A549 (cell line): ENCODE data around the gene CTCF. TPM values are rescaled to one million over a fixed set of nuclear protein-coding genes. Genes with fewer than 3 reads are reported as not detected.

Experiments used
- ATAC-seq, 2 experiments: fragments of 200-7000 bp in 1 of 2; fragments of >200 bp in 1 of 2; cut with Nextera tagmentation in 1 of 2; cut with Tn5 transposase in 1 of 2; 3 replicates each; pipeline versions ENCODE4 v1.8.0 to v1.9.1; 2018 to 2020; ENCODE audit warnings: mild to moderate bottlenecking in 1 of 2, moderate library complexity in 1 of 2
- CTCF ChIA-PET: fragments of 300-600 bp; sonication (Branson Sonifier 250); formaldehyde crosslinking; extraction: SDS; loops from one replicate; lab custom pipeline; 2021; ENCODE audit warnings: antibody characterized with exemption, inconsistent platforms; lab: Yijun Ruan, JAX
- POLR2A ChIA-PET: fragments of 350-600 bp; formaldehyde crosslinking; extraction: SDS; loops from one replicate; lab custom pipeline; 2021; ENCODE audit warnings: antibody characterized with exemption, inconsistent platforms; lab: Yijun Ruan, JAX
- DNase-seq, 2 experiments: peaks; one replicate each; pipeline versions ENCODE4 v3.0.0 to v3.0.0-alpha.2; 2011 to 2016; ENCODE audit warnings: low read depth in 1 of 2, low spot score in 1 of 2
- FAIRE-seq: peaks from 2 replicates; lab custom pipeline; 2011; peaks lifted over from hg19 to GRCh38; lab: Jason Lieb, UNC
- H3K27ac ChIP-seq, 2 experiments: fragments of >200 bp; sonication (Bioruptor Twin); formaldehyde crosslinking; 3 replicates each; pipeline ENCODE4 v1.5.1; 2016 to 2017
- H3K4me1 ChIP-seq: fragments of >200 bp; sonication (Bioruptor Twin); formaldehyde crosslinking; 3 replicates; pipeline ENCODE4 v1.6.1; 2016
- H3K4me2 ChIP-seq: fragments of >200 bp; sonication (Bioruptor Twin); formaldehyde crosslinking; 3 replicates; pipeline ENCODE4 v1.6.1; 2016
- H3K4me3 ChIP-seq: fragments of >200 bp; sonication (Bioruptor Twin); formaldehyde crosslinking; 3 replicates; pipeline ENCODE4 v1.5.1; 2016
- H3K9me3 ChIP-seq: fragments of >200 bp; sonication (Bioruptor Twin); formaldehyde crosslinking; 3 replicates; pipeline ENCODE4 v1.6.1; 2016
- CEBPB ChIP-seq, 2 experiments: fragments of >200 bp in 1 of 2; sonication (Bioruptor Twin) in 1 of 2; formaldehyde crosslinking in 1 of 2; IDR thresholded peaks; 2 replicates each; pipeline ENCODE4 v1.6.1; 2012 to 2016
- EP300 ChIP-seq, 2 experiments: fragments of >200 bp; sonication (Bioruptor Twin); formaldehyde crosslinking; IDR thresholded peaks; 2 replicates in 1 of 2; 3 replicates in 1 of 2; pipeline ENCODE4 v1.6.1; 2016 to 2017
- FOSB ChIP-seq: fragments of 250-450 bp; sonication (Bioruptor Pico); IDR thresholded peaks from 2 replicates; pipeline ENCODE4 v1.5.0; 2020; ENCODE audit warnings: mild to moderate bottlenecking, moderate library complexity
- FOSL2 ChIP-seq, 2 experiments: fragments of 450-650 bp in 1 of 2; fragments of >200 bp in 1 of 2; sonication (Bioruptor Twin) in 1 of 2; formaldehyde crosslinking; IDR thresholded peaks; 2 replicates each; pipeline versions ENCODE4 v1.5.0 to v1.6.1; 2016 to 2020; ENCODE audit warnings: mild to moderate bottlenecking in 1 of 2, moderate library complexity in 1 of 2
- HEYL ChIP-seq: fragments of 250-450 bp; sonication (Bioruptor Pico); IDR thresholded peaks from 2 replicates; pipeline ENCODE4 v1.8.0; 2021; ENCODE audit warnings: mild to moderate bottlenecking, moderate library complexity
- HOXB13 ChIP-seq: fragments of 250-450 bp; sonication (Bioruptor Pico); IDR thresholded peaks from 2 replicates; pipeline ENCODE4 v1.5.0; 2020; ENCODE audit warnings: low read depth, mild to moderate bottlenecking, moderate library complexity
- JUNB ChIP-seq: fragments of >200 bp; sonication (Bioruptor Twin); formaldehyde crosslinking; IDR thresholded peaks from 2 replicates; pipeline ENCODE4 v1.6.1; 2016
- KDM1A ChIP-seq: fragments of 200-600 bp; sonication (generic); IDR thresholded peaks from 2 replicates; pipeline ENCODE4 v1.6.1; 2016; ENCODE audit warnings: low read depth, mild to moderate bottlenecking
- MYC ChIP-seq: IDR thresholded peaks from 2 replicates; pipeline ENCODE4 v1.6.1; 2012; ENCODE audit warnings: mild to moderate bottlenecking, inconsistent platforms, low read length, improper control_type of control experiment, borderline replicate concordance
- POLR2AphosphoS2 ChIP-seq: conservative IDR thresholded peaks from 2 replicates; pipeline ENCODE4 v1.6.1; 2012; ENCODE audit warnings: low read length, improper control_type of control experiment, inconsistent platforms
- RCOR1 ChIP-seq: fragments of 150-350 bp; IDR thresholded peaks from 2 replicates; pipeline ENCODE4 v1.6.1; 2014; ENCODE audit warnings: antibody characterized with exemption, low read length, low read depth
- TFCP2L1 ChIP-seq: fragments of 250-450 bp; sonication (Bioruptor Pico); IDR thresholded peaks from 2 replicates; pipeline ENCODE4 v1.5.0; 2021; ENCODE audit warnings: mild to moderate bottlenecking
- ZC3H11A ChIP-seq: fragments of 450-650 bp; IDR thresholded peaks from 2 replicates; pipeline ENCODE4 v1.6.1; 2014; ENCODE audit warnings: antibody characterized with exemption, mild to moderate bottlenecking
- ZFP36 ChIP-seq: fragments of 450-650 bp; IDR thresholded peaks from 2 replicates; pipeline ENCODE4 v1.6.1; 2014; ENCODE audit warnings: borderline replicate concordance; ENCODE audit not compliant: partially characterized antibody
- ZNF302 ChIP-seq: fragments of 250-450 bp; sonication (Bioruptor Pico); IDR thresholded peaks from 2 replicates; pipeline ENCODE4 v1.9.0; 2021; ENCODE audit warnings: inconsistent platforms, mild to moderate bottlenecking, moderate library complexity
- ZSCAN20 ChIP-seq: fragments of 250-450 bp; sonication (Bioruptor Pico); IDR thresholded peaks from 2 replicates; pipeline ENCODE4 v1.8.0; 2022; ENCODE audit warnings: mild to moderate bottlenecking, moderate library complexity
- WGBS: methylation state at CpG from one replicate; pipeline ENCODE4 v1.1.6; 2017; ENCODE audit errors: missing lambda C conversion rate; 5-methylcytosine and 5-hydroxymethylcytosine counted together
- polyA plus RNA-seq, 4 experiments: library from polyadenylated mRNA; depleted of rRNA in 3 of 4; stranded (reverse); fragments of >200 nt; fragmentation: RNase III in 1 of 4; extraction: RNeasy Plus Mini Kit Qiagen cat#74134 plus additional on column Dnase treatment in 1 of 4; gene quantifications; 2 replicates in 3 of 4; 3 replicates in 1 of 4; pipeline ENCODE4 v1.2.3, GENCODE V29; 2011 to 2017
- TF ChIP-seq, protein P1 (sequence below): fragments of 200-600 bp; sonication (generic); IDR thresholded peaks from 2 replicates; pipeline ENCODE4 v1.6.1; 2016; ENCODE audit warnings: antibody characterized with exemption, mild to moderate bottlenecking, moderate library complexity
- TF ChIP-seq, protein P2 (sequence below): fragments of 250-450 bp; sonication (Bioruptor Pico); IDR thresholded peaks from 2 replicates; pipeline ENCODE4 v1.5.0; 2021; ENCODE audit warnings: mild to moderate bottlenecking, moderate library complexity, borderline replicate concordance
- TF ChIP-seq, protein P3 (sequence below): IDR thresholded peaks from 2 replicates; pipeline ENCODE4 v1.6.1; 2012

The CTCF gene
- polyA plus RNA-seq, 2 of the 4 experiments (the other 2 are of a cell fraction) = 42.5 to 58.4 TPM

DNA sequence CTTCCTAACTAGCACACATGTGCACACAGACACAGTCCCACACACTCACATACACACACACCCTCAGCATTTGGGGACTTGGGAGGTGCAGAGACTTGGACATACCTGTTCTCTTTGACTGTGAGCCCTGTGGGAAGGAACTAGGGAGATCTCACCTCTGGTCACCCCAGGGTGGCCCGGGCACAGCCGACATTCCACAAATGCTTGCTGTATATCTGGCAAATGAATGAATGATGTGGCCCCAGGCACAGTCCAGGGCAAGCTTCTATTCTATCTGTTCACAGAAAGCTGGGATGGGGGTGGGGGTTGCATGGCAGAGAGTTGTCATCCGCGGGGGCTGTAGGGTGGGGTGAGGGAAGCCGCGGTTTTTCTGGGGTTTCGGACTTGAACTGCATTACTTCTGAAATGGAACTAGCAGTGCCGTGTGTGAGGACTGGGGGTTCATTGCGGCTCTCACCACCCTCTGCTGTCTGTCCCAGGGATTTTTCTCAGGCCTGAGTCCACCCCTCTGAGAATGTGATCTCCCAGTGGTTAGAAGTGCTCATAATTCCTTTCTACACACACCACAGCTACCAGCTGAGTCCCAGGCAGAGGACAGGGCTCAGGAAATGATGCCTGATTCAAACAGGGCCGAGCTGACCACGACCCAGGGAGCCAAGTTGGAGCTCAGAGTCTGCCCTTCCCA, 37.0 kb upstream of the CTCF start (continued):
- TF ChIP-seq, protein P1, sequence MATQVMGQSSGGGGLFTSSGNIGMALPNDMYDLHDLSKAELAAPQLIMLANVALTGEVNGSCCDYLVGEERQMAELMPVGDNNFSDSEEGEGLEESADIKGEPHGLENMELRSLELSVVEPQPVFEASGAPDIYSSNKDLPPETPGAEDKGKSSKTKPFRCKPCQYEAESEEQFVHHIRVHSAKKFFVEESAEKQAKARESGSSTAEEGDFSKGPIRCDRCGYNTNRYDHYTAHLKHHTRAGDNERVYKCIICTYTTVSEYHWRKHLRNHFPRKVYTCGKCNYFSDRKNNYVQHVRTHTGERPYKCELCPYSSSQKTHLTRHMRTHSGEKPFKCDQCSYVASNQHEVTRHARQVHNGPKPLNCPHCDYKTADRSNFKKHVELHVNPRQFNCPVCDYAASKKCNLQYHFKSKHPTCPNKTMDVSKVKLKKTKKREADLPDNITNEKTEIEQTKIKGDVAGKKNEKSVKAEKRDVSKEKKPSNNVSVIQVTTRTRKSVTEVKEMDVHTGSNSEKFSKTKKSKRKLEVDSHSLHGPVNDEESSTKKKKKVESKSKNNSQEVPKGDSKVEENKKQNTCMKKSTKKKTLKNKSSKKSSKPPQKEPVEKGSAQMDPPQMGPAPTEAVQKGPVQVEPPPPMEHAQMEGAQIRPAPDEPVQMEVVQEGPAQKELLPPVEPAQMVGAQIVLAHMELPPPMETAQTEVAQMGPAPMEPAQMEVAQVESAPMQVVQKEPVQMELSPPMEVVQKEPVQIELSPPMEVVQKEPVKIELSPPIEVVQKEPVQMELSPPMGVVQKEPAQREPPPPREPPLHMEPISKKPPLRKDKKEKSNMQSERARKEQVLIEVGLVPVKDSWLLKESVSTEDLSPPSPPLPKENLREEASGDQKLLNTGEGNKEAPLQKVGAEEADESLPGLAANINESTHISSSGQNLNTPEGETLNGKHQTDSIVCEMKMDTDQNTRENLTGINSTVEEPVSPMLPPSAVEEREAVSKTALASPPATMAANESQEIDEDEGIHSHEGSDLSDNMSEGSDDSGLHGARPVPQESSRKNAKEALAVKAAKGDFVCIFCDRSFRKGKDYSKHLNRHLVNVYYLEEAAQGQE = no peak
- no peak for TF ChIP-seq RCOR1

DNA sequence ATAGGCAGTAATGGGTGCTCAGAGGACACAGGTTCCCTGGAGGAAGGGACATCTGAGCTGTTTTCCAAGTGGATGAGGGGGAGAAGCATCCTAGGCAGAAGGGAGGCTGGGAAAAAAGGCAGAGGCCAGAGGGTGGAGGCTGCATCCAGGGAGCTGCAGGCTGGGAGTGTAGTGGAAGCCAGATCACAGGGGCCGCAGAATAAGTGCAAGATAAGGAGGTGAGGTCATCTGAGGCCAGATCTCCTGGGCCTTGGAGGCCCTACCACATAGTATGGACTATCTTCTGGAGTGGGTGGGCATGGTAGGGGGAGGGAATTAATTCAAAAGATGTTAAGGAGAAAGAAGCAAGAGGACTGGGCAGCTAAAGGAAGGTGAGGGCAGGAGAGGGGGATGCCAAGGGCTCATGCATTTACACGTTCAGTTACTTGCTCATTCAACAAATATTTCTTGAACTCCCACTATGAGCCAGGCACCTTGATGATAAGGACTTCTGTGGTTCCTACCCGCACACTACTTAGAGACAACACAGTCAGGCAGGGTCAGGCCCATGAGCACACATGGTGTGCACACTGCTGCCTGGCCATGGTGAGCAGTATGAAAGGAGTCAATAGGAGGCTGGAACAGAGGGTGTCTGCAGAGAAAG, 36.1 kb upstream of the CTCF start:
- no peak overlapping the region for H3K4me3 ChIP-seq
- CTCF ChIA-PET = interaction anchor here (1.0 to 8.7 kb wide), 7 partner anchors 9 to 142 kb away, joined by 3 to 301 read pairs (median 9); partner anchors contain the start of genes CARMIL2 and CTCF
- TF ChIP-seq, protein P2, sequence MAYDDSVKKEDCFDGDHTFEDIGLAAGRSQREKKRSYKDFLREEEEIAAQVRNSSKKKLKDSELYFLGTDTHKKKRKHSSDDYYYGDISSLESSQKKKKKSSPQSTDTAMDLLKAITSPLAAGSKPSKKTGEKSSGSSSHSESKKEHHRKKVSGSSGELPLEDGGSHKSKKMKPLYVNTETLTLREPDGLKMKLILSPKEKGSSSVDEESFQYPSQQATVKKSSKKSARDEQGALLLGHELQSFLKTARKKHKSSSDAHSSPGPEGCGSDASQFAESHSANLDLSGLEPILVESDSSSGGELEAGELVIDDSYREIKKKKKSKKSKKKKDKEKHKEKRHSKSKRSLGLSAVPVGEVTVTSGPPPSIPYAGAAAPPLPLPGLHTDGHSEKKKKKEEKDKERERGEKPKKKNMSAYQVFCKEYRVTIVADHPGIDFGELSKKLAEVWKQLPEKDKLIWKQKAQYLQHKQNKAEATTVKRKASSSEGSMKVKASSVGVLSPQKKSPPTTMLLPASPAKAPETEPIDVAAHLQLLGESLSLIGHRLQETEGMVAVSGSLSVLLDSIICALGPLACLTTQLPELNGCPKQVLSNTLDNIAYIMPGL (CRISPR knock-in tag) = no peak
- no peak for TF ChIP-seq ZC3H11A
- no peak for TF ChIP-seq MYC
- no peak for TF ChIP-seq ZFP36
- TF ChIP-seq EP300 (IDR thresholded peaks at IDR 0.05) = no peak
- no peak for TF ChIP-seq KDM1A
- no peak for TF ChIP-seq ZSCAN20 (CRISPR knock-in tag)
- TF ChIP-seq, protein P3, sequence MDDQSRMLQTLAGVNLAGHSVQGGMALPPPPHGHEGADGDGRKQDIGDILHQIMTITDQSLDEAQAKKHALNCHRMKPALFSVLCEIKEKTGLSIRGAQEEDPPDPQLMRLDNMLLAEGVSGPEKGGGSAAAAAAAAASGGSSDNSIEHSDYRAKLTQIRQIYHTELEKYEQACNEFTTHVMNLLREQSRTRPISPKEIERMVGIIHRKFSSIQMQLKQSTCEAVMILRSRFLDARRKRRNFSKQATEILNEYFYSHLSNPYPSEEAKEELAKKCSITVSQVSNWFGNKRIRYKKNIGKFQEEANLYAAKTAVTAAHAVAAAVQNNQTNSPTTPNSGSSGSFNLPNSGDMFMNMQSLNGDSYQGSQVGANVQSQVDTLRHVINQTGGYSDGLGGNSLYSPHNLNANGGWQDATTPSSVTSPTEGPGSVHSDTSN = no peak
- TF ChIP-seq HEYL (CRISPR knock-in tag) = no peak
- no peak for TF ChIP-seq TFCP2L1 (CRISPR knock-in tag)
- no peak for TF ChIP-seq JUNB
- TF ChIP-seq ZNF302 = no peak
- no peak for TF ChIP-seq FOSL2 (IDR thresholded peaks at IDR 0.05)
- no peak for TF ChIP-seq FOSL2 (CRISPR knock-in tag; IDR thresholded peaks at IDR 0.05)
- TF ChIP-seq HOXB13 (CRISPR knock-in tag) = no peak
- no peak for TF ChIP-seq RCOR1
- no peak for TF ChIP-seq POLR2AphosphoS2
- TF ChIP-seq FOSB = no peak
- no peak for TF ChIP-seq CEBPB (IDR thresholded peaks at IDR 0.05)
- H3K9me3 ChIP-seq = no peaks in the 10 kb centered on the region
- POLR2A ChIA-PET = no interaction called here
- H3K4me2 ChIP-seq = 0 out of 3 replicates have a peak overlapping the region, but pooled peaks have one; percentile 52
- ATAC-seq = no peak
- no peak for FAIRE-seq
- WGBS = 75% methylated on average over 3 of the region's 3 CpGs
- no peak for DNase-seq
- no peak overlapping the region for H3K27ac ChIP-seq
- peaks cover 56% of the 10 kb centered on the region for H3K4me1 ChIP-seq
